ENCODE measurements around the gene DOP1A.

DNA sequence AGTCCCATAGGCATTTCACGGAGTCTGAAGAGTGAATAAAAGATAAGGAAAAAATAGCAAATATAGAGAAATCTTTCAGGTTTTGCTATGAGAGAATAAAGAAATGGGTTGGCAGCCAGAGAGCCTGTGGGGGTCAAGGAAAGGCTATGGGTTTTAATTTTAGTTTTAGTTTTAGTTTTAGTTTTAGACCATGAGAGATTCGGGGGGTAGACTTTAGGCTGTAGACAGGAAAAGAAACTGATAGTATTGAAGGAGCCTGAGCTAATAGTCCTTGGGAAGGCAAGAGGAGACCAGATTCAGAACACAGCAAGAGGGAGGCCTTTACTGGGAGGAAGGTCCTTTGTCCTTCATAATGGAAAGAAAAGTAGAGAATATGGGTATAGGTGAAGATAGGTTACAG lies 19.3 kb downstream of the DOP1A start:
- TF ChIP-seq CTCF (conservative IDR thresholded peaks at IDR 0.05 in 1 of 2, IDR thresholded peaks at IDR 0.05 in 1 of 2; ENCODE audit: extremely low read depth in 1 of 2, insufficient read depth in 1 of 2, low read depth in 1 of 2, low read length in 2 of 2) (no peak), EZH2 (IDR thresholded peaks at IDR 0.05; ENCODE audit: borderline replicate concordance, low read length) (no peak)

All from mammary epithelial cell (primary cell).